ENCODE data around the gene HAVCR2. TPM values are rescaled to one million over a fixed set of nuclear protein-coding genes. Genes with fewer than 3 reads are reported as not detected.

The HAVCR2 gene
- total RNA-seq, 1 experiment from 2014 or later, result not detected

- H3K9me3 ChIP-seq (ENCODE audit: control insufficient read depth, insufficient read depth, low read depth, low read length), result no peaks in the 10 kb centered on the region
- no peaks in the 10 kb centered on the region for H3K27me3 ChIP-seq (ENCODE audit: control insufficient read depth, insufficient read depth, low read length)
- no TSS peak for BruUV-seq (replicated peaks)
- no peaks in the 10 kb centered on the region for H3K4me1 ChIP-seq (ENCODE audit: control insufficient read depth, insufficient read depth, low read length)
- H3K27ac ChIP-seq (ENCODE audit: low read length), result no peak overlapping the region
- ATAC-seq (no peak), DNase-seq (ENCODE audit: low read depth, low spot score) (no peak)
- no peaks in the 10 kb centered on the region for H3K36me3 ChIP-seq (ENCODE audit: control insufficient read depth, insufficient read depth, low read length)
- H3K4me3 ChIP-seq (ENCODE audit: low read depth in 2 of 2, low read length in 2 of 2), result no peak overlapping the region
- in situ Hi-C loops (cut with HindIII; ENCODE audit: low pct_unique_long_range_greater_than_20kb, low sequenced_read_pairs) (no loop called here), intact Hi-C loops (cut with micrococcal nuclease; ENCODE audit: unreplicated experiment) (no loop called here)
- ChIA-PET CTCF (no interaction called here), POLR2A (no interaction called here)
- TF ChIP-seq SIN3A (IDR thresholded peaks at IDR 0.05; ENCODE audit: borderline replicate concordance, insufficient read depth, low read depth, low read length), result no peak
- no peak for TF ChIP-seq CTCF (IDR thresholded peaks at IDR 0.05)
- no peak for TF ChIP-seq TCF7L2 (IDR thresholded peaks at IDR 0.05; ENCODE audit: low read depth, low read length)
- no peak for TF ChIP-seq REST (IDR thresholded peaks at IDR 0.05; ENCODE audit: insufficient read depth in 1 of 2, low read depth in 2 of 2, low read length in 1 of 2)
- no peak for TF ChIP-seq POLR2AphosphoS5 (IDR thresholded peaks at IDR 0.05; ENCODE audit: low read depth, low read length)
Measured at GRCh38 chr5:157068785-157069184, 40.1 kb downstream of the HAVCR2 start.

GRCh38 chr5:157068339-157068738 is 40.5 kb downstream of the HAVCR2 start:
- no peaks in the 10 kb centered on the region for H3K4me1 ChIP-seq (ENCODE audit: control insufficient read depth, insufficient read depth, low read length)
- no peaks in the 10 kb centered on the region for H3K27me3 ChIP-seq (ENCODE audit: control insufficient read depth, insufficient read depth, low read length)
- DNase-seq (ENCODE audit: low read depth, low spot score) (no peak), ATAC-seq (no peak)
- in situ Hi-C loops (cut with HindIII; ENCODE audit: low pct_unique_long_range_greater_than_20kb, low sequenced_read_pairs), result no loop called here
- TF ChIP-seq POLR2AphosphoS5 (IDR thresholded peaks at IDR 0.05; ENCODE audit: low read depth, low read length), result no peak
- POLR2A ChIA-PET, result no interaction called here
- no peak overlapping the region for H3K4me3 ChIP-seq (ENCODE audit: low read depth in 2 of 2, low read length in 2 of 2)
- CTCF ChIA-PET, result no interaction called here
- H3K27ac ChIP-seq (ENCODE audit: low read length), result no peak overlapping the region
- H3K9me3 ChIP-seq (ENCODE audit: control insufficient read depth, insufficient read depth, low read depth, low read length), result no peaks in the 10 kb centered on the region
- intact Hi-C loops (cut with micrococcal nuclease; ENCODE audit: unreplicated experiment), result no loop called here
- BruUV-seq (replicated peaks), result no TSS peak
- H3K36me3 ChIP-seq (ENCODE audit: control insufficient read depth, insufficient read depth, low read length), result no peaks in the 10 kb centered on the region

GRCh38 chr5:157067005-157067404 is 41.8 kb downstream of the HAVCR2 start:
- intact Hi-C loops (cut with micrococcal nuclease; ENCODE audit: unreplicated experiment) (no loop called here), in situ Hi-C loops (cut with HindIII; ENCODE audit: low pct_unique_long_range_greater_than_20kb, low sequenced_read_pairs) (no loop called here)
- POLR2A ChIA-PET, result no interaction called here
- CTCF ChIA-PET, result no interaction called here
- no peaks in the 10 kb centered on the region for H3K9me3 ChIP-seq (ENCODE audit: control insufficient read depth, insufficient read depth, low read depth, low read length)
- ATAC-seq (no peak), DNase-seq (ENCODE audit: low read depth, low spot score) (no peak)
- no peak overlapping the region for H3K4me3 ChIP-seq (ENCODE audit: low read depth in 2 of 2, low read length in 2 of 2)
- H3K4me1 ChIP-seq (ENCODE audit: control insufficient read depth, insufficient read depth, low read length), result no peaks in the 10 kb centered on the region
- H3K36me3 ChIP-seq (ENCODE audit: control insufficient read depth, insufficient read depth, low read length), result no peaks in the 10 kb centered on the region
- TF ChIP-seq TCF7L2 (IDR thresholded peaks at IDR 0.05; ENCODE audit: low read depth, low read length) (no peak), CTCF (IDR thresholded peaks at IDR 0.05) (no peak), REST (IDR thresholded peaks at IDR 0.05; ENCODE audit: insufficient read depth in 1 of 2, low read depth in 2 of 2, low read length in 1 of 2) (no peak), POLR2AphosphoS5 (IDR thresholded peaks at IDR 0.05; ENCODE audit: low read depth, low read length) (no peak), SIN3A (IDR thresholded peaks at IDR 0.05; ENCODE audit: borderline replicate concordance, insufficient read depth, low read depth, low read length) (no peak)
- BruUV-seq (replicated peaks), result no TSS peak
- no peaks in the 10 kb centered on the region for H3K27me3 ChIP-seq (ENCODE audit: control insufficient read depth, insufficient read depth, low read length)
- H3K27ac ChIP-seq (ENCODE audit: low read length), result no peak overlapping the region

Data from Panc1 (cell line).